Retina (tissue), 1 donor: ENCODE measurements around the gene SCAP.
"Not testable (repeated sequence)": the region's sequence is repeated elsewhere in the genome, so short reads cannot be mapped to it uniquely, and the experiment has no call there.

Experiments
- DNase-seq: peaks from one replicate; pipeline ENCODE4 v3.0.0-alpha.2; 2016

Gene SCAP

GRCh38 chr3:47475570-47476329, at the start of gene SCAP:
Gene SCAP (minus strand): TSS chr3:47475941. CDS start chr3:47442993, 32,948 bp downstream.
- DNase-seq, result peak; percentile 95

GRCh38 chr3:47523310-47524073, 47.8 kb upstream of the SCAP start:
- DNase-seq, result no peak

GRCh38 chr3:47522082-47522987, 46.6 kb upstream of the SCAP start:
- peak; percentile 90 for DNase-seq

- DNase-seq, result no peak
Observed at GRCh38 chr3:47520756-47521155, 45.0 kb upstream of the SCAP start.

- no peak for DNase-seq
Observed at GRCh38 chr3:47517937-47518336, 42.2 kb upstream of the SCAP start.

- no peak for DNase-seq
Observed at GRCh38 chr3:47515864-47516319, 40.2 kb upstream of the SCAP start.

- no peak for DNase-seq
Observed at GRCh38 chr3:47515100-47515499, 39.4 kb upstream of the SCAP start.

- peak; percentile 100 for DNase-seq
Observed at GRCh38 chr3:47513125-47513929, 37.6 kb upstream of the SCAP start, which contains the start of gene ELP6. Gene ELP6 (minus strand): TSS chr3:47513712. CDS start chr3:47513590, 122 bp downstream.

- DNase-seq, result peak; percentile 71
Observed at GRCh38 chr3:47512416-47513124, 36.8 kb upstream of the SCAP start.

GRCh38 chr3:47505267-47505666, 29.5 kb upstream of the SCAP start:
- DNase-seq, result not testable (repeated sequence)

GRCh38 chr3:47504113-47504512, 28.4 kb upstream of the SCAP start:
- DNase-seq, result no peak

- no peak for DNase-seq
Observed at GRCh38 chr3:47503033-47503432, 27.3 kb upstream of the SCAP start.

- no peak for DNase-seq
Observed at GRCh38 chr3:47496892-47497291, 21.2 kb upstream of the SCAP start.

GRCh38 chr3:47495886-47496285, 20.1 kb upstream of the SCAP start:
- no peak for DNase-seq

GRCh38 chr3:47495111-47495510, 19.4 kb upstream of the SCAP start:
- DNase-seq, result no peak

- DNase-seq, result no peak
Observed at GRCh38 chr3:47491777-47492176, 16.0 kb upstream of the SCAP start.

GRCh38 chr3:47491186-47491585, 15.4 kb upstream of the SCAP start:
- no peak for DNase-seq

GRCh38 chr3:47487265-47487664, 11.5 kb upstream of the SCAP start:
- no peak for DNase-seq

GRCh38 chr3:47485812-47486211, 10.1 kb upstream of the SCAP start:
- no peak for DNase-seq

GRCh38 chr3:47482366-47482765, 6.6 kb upstream of the SCAP start:
- peak; percentile 12 for DNase-seq

- not testable (repeated sequence) for DNase-seq
Observed at GRCh38 chr3:47481763-47482162, 6.0 kb upstream of the SCAP start.
